SK-N-SH treated with all-trans-retinoic acid at 6 μM for 48 hours (cell line): Measurements from ENCODE around the gene SDK1.

ENCODE experiments used
- ZC3H10 ChIP-seq: fragments of 250-450 bp; sonication (Bioruptor Pico); IDR thresholded peaks from 2 replicates; pipeline ENCODE4 v1.5.1; 2021; ENCODE audit warnings: mild to moderate bottlenecking, moderate library complexity
- ZNF70 ChIP-seq: fragments of 450-650 bp; formaldehyde crosslinking; IDR thresholded peaks from 2 replicates; pipeline ENCODE4 v1.5.0; 2020; ENCODE audit warnings: mild to moderate bottlenecking, moderate library complexity
- TF ChIP-seq, protein P1 (sequence below): fragments of 250-450 bp; sonication (Bioruptor Pico); IDR thresholded peaks from 2 replicates; pipeline ENCODE4 v1.8.0; 2020; ENCODE audit warnings: mild to moderate bottlenecking, moderate library complexity, borderline replicate concordance
- TF ChIP-seq, protein P2 (sequence below): fragments of 250-450 bp; sonication (Bioruptor Pico); IDR thresholded peaks from 2 replicates; pipeline ENCODE4 v1.5.1; 2020; ENCODE audit warnings: low read depth, mild to moderate bottlenecking, moderate library complexity

DNA sequence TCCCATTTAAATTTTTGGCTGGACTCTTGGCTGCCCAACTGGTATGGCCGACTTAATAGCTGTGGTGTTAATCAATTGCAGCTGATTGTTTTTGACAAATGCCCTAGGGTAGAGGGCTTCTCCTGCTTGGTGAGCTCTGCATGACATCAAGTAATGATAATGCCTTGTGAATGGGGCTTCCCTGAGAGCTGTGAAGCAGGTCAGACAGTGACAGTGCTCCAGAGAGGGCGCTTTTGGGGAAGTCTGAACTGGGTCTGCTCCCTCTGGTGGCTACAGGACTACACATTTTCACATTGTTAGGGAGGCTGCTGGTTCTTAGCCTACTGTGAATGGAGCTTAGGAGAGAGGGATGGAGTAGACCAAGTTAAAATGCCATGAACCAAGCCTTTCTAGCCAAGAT, 98.8 kb downstream of the SDK1 start:
- TF ChIP-seq ZC3H10 (CRISPR knock-in tag) = no peak
- TF ChIP-seq, protein P1, sequence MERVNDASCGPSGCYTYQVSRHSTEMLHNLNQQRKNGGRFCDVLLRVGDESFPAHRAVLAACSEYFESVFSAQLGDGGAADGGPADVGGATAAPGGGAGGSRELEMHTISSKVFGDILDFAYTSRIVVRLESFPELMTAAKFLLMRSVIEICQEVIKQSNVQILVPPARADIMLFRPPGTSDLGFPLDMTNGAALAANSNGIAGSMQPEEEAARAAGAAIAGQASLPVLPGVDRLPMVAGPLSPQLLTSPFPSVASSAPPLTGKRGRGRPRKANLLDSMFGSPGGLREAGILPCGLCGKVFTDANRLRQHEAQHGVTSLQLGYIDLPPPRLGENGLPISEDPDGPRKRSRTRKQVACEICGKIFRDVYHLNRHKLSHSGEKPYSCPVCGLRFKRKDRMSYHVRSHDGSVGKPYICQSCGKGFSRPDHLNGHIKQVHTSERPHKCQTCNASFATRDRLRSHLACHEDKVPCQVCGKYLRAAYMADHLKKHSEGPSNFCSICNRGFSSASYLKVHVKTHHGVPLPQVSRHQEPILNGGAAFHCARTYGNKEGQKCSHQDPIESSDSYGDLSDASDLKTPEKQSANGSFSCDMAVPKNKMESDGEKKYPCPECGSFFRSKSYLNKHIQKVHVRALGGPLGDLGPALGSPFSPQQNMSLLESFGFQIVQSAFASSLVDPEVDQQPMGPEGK (CRISPR knock-in tag) = no peak
- TF ChIP-seq, protein P2, sequence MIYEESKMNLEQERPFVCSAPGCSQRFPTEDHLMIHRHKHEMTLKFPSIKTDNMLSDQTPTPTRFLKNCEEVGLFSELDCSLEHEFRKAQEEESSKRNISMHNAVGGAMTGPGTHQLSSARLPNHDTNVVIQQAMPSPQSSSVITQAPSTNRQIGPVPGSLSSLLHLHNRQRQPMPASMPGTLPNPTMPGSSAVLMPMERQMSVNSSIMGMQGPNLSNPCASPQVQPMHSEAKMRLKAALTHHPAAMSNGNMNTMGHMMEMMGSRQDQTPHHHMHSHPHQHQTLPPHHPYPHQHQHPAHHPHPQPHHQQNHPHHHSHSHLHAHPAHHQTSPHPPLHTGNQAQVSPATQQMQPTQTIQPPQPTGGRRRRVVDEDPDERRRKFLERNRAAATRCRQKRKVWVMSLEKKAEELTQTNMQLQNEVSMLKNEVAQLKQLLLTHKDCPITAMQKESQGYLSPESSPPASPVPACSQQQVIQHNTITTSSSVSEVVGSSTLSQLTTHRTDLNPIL = no peak
- no peak for TF ChIP-seq ZNF70
